GM23338 (cell line): ENCODE data around the gene LEO1. TPM values are rescaled to one million over a fixed set of nuclear protein-coding genes. Genes with fewer than 3 reads are reported as not detected.

Experiments
- ATAC-seq: fragments of 200-7000 bp; cut with Tn5 transposase; 3 replicates; pipeline ENCODE4 v1.9.1; 2020
- DNase-seq: peaks from one replicate; pipeline ENCODE4 v3.0.0-alpha.2; 2015; ENCODE audit warnings: low spot score
- H2AFZ ChIP-seq: fragments of 200-600 bp; sonication (generic); 2 replicates; pipeline ENCODE4 v1.8.0; 2016; ENCODE audit warnings: antibody characterized with exemption, mild to moderate bottlenecking, moderate library complexity
- H3F3A ChIP-seq: fragments of 200-600 bp; sonication (generic); replicated peaks from 2 replicates; pipeline ENCODE4 v1.8.0; 2017; ENCODE audit warnings: antibody characterized with exemption, mixed run types, low read depth
- H3K27ac ChIP-seq: fragments of 200-600 bp; sonication (generic); 2 replicates; pipeline ENCODE4 v1.6.1; 2016; ENCODE audit warnings: low read depth
- H3K27me3 ChIP-seq: fragments of 200-600 bp; sonication (generic); 2 replicates; pipeline ENCODE4 v1.8.0; 2016; ENCODE audit warnings: mild to moderate bottlenecking, mixed run types, moderate library complexity; ENCODE audit not compliant: insufficient read depth
- H3K36me3 ChIP-seq: fragments of 200-600 bp; sonication (generic); 2 replicates; pipeline ENCODE4 v1.8.0; 2016; ENCODE audit warnings: mild to moderate bottlenecking; ENCODE audit not compliant: insufficient read depth
- H3K4me1 ChIP-seq: fragments of 200-600 bp; sonication (generic); 2 replicates; pipeline ENCODE4 v1.8.0; 2016; ENCODE audit warnings: mild to moderate bottlenecking, moderate library complexity; ENCODE audit not compliant: insufficient read depth
- H3K4me2 ChIP-seq: fragments of 200-600 bp; sonication (generic); 2 replicates; pipeline ENCODE4 v1.7.1; 2017; ENCODE audit warnings: mixed run types
- H3K4me3 ChIP-seq: fragments of 200-600 bp; sonication (generic); 2 replicates; pipeline ENCODE4 v1.6.1; 2016; ENCODE audit warnings: mixed run types
- H3K79me2 ChIP-seq: fragments of 200-600 bp; sonication (generic); replicated peaks from 2 replicates; pipeline ENCODE4 v1.8.0; 2017; ENCODE audit warnings: mild to moderate bottlenecking; ENCODE audit not compliant: insufficient read depth
- H3K9me2 ChIP-seq: fragments of 200-600 bp; sonication (generic); 2 replicates; pipeline ENCODE4 v1.8.0; 2017; ENCODE audit not compliant: insufficient read depth
- H4K20me1 ChIP-seq: fragments of 200-600 bp; sonication (generic); replicated peaks from 2 replicates; pipeline ENCODE4 v1.8.0; 2017; ENCODE audit warnings: mild to moderate bottlenecking; ENCODE audit not compliant: insufficient read depth
- H3K27ac Mint-ChIP-seq: 2 replicates; pipeline ENCODE4 v1.8.0; 2020; ENCODE audit warnings: inconsistent platforms, mild to moderate bottlenecking, moderate library complexity, mixed read lengths
- H3K27me3 Mint-ChIP-seq: 3 replicates; pipeline ENCODE4 v1.8.0; 2022; ENCODE audit warnings: low read depth, mild to moderate bottlenecking, moderate library complexity, mixed read lengths, inconsistent platforms; ENCODE audit not compliant: insufficient read depth, poor library complexity
- H3K36me3 Mint-ChIP-seq: 3 replicates; pipeline ENCODE4 v1.8.0; 2021; ENCODE audit warnings: low read depth, mild to moderate bottlenecking, inconsistent platforms, moderate library complexity, mixed read lengths
- H3K4me1 Mint-ChIP-seq: 3 replicates; pipeline ENCODE4 v1.8.0; 2020; ENCODE audit warnings: mild to moderate bottlenecking, inconsistent platforms, mixed read lengths
- H3K4me3 Mint-ChIP-seq: 3 replicates; pipeline ENCODE4 v1.8.0; 2021; ENCODE audit warnings: moderate library complexity, mild to moderate bottlenecking, inconsistent platforms, mixed read lengths
- H3K9me3 Mint-ChIP-seq: 3 replicates; pipeline ENCODE4 v1.8.0; 2020; ENCODE audit warnings: moderate library complexity, mild to moderate bottlenecking, inconsistent platforms, mixed read lengths
- CREB1 ChIP-seq: fragments of 250-450 bp; sonication (Bioruptor Pico); IDR thresholded peaks from 2 replicates; pipeline ENCODE4 v1.5.0; 2020; ENCODE audit warnings: low read depth, mild to moderate bottlenecking, moderate library complexity
- CTCF ChIP-seq, 2 experiments: fragments of 200-600 bp in 1 of 2; sonication (generic) in 1 of 2; conservative IDR thresholded peaks; 2 replicates each; pipeline versions ENCODE4 v1.5.1 to v1.6.1; 2016 to 2017; ENCODE audit warnings: antibody characterized with exemption in 2 of 2, low read depth in 2 of 2, mild to moderate bottlenecking in 2 of 2, moderate library complexity in 1 of 2
- ETS1 ChIP-seq: IDR thresholded peaks from 2 replicates; pipeline ENCODE4 v1.6.1; 2016; ENCODE audit warnings: antibody characterized with exemption
- JUNB ChIP-seq: IDR thresholded peaks from one replicate; pipeline ENCODE4 v1.6.1; 2016; ENCODE audit warnings: antibody characterized with exemption; ENCODE audit not compliant: unreplicated experiment
- POLR2AphosphoS5 ChIP-seq: IDR thresholded peaks from 2 replicates; pipeline ENCODE4 v1.6.1; 2016; ENCODE audit warnings: antibody characterized with exemption, low read depth
- REST ChIP-seq: IDR thresholded peaks from one replicate; pipeline ENCODE4 v1.6.1; 2018; ENCODE audit warnings: antibody characterized with exemption; ENCODE audit not compliant: unreplicated experiment
- STAT1 ChIP-seq: IDR thresholded peaks from one replicate; pipeline ENCODE4 v1.6.1; 2016; ENCODE audit warnings: antibody characterized with exemption; ENCODE audit not compliant: unreplicated experiment
- ZNF114 ChIP-seq: fragments of 250-450 bp; sonication (Bioruptor Pico); IDR thresholded peaks from 2 replicates; pipeline ENCODE4 v1.5.0; 2020; ENCODE audit warnings: mild to moderate bottlenecking, moderate library complexity
- ZNF331 ChIP-seq: fragments of 250-450 bp; sonication (Bioruptor Pico); IDR thresholded peaks from 2 replicates; pipeline ENCODE4 v1.5.0; 2020; ENCODE audit warnings: low read depth, mild to moderate bottlenecking, moderate library complexity
- ZNF462 ChIP-seq: fragments of 250-450 bp; sonication (Bioruptor Pico); IDR thresholded peaks from 2 replicates; pipeline ENCODE4 v1.5.0; 2020; ENCODE audit warnings: mild to moderate bottlenecking, moderate library complexity
- polyA plus RNA-seq: library from polyadenylated mRNA; unstranded; fragments of >200 nt; fragmentation: Nextera tagmentation; extraction: Ambion mirVana; gene quantifications from 2 replicates; pipeline ENCODE4 v1.2.1, GENCODE V29; 2016
- total RNA-seq: library from RNA; depleted of rRNA; stranded (reverse); fragments of >200 nt; shearing (Covaris generic); gene quantifications from 2 replicates; pipeline ENCODE4 v1.2.3, GENCODE V29; 2014

The LEO1 gene
- total and polyA plus RNA-seq, 2 experiments from 2014 or later = 41.4 to 55.6 TPM

- no peaks in the 10 kb centered on the region for H3F3A ChIP-seq
- H3K36me3 ChIP-seq = peaks cover 7% of the 10 kb centered on the region; the same call in 1 of the 2 replicates
- H3K27ac ChIP-seq = no peak overlapping the region
- TF ChIP-seq JUNB = no peak
- TF ChIP-seq REST = no peak
- TF ChIP-seq CTCF (conservative IDR thresholded peaks at IDR 0.05; ENCODE audit: low read depth in 2 of 2) = no peak
- no peak for TF ChIP-seq ZNF462
- TF ChIP-seq STAT1 = no peak
- no peak for TF ChIP-seq ZNF331 (CRISPR knock-in tag)
- no peak for TF ChIP-seq POLR2AphosphoS5
- no peak for TF ChIP-seq CREB1 (CRISPR knock-in tag)
- TF ChIP-seq ETS1 = no peak
- no peak for TF ChIP-seq ZNF114 (CRISPR knock-in tag)
- peak overlapping the region; percentile 97; the same call in 1 of the 2 replicates for H3K4me3 ChIP-seq
- H3K36me3 Mint-ChIP-seq = peaks cover 26% of the 10 kb centered on the region
- H4K20me1 ChIP-seq = peaks cover 12% of the 10 kb centered on the region; the same call in 1 of the 2 replicates
- H3K4me3 Mint-ChIP-seq = peak overlapping the region; percentile 93
- ATAC-seq (no peak), DNase-seq (no peak)
- H3K9me3 Mint-ChIP-seq = peaks cover 8% of the 10 kb centered on the region; the same call in 2 of the 3 replicates
- peaks cover 9% of the 10 kb centered on the region for H3K27me3 Mint-ChIP-seq
- H3K27me3 ChIP-seq = no peaks in the 10 kb centered on the region
- H3K4me1 ChIP-seq = peaks cover 7% of the 10 kb centered on the region; the same call in 1 of the 2 replicates
- 0 out of 2 replicates have a peak overlapping the region, but pooled peaks have one; percentile 56 for H3K27ac Mint-ChIP-seq
- H3K79me2 ChIP-seq = peaks cover 73% of the 10 kb centered on the region
- H3K4me1 Mint-ChIP-seq = peaks cover 2% of the 10 kb centered on the region; the same call in 1 of the 3 replicates
- peak overlapping the region; percentile 93; the same call in 1 of the 2 replicates for H3K4me2 ChIP-seq
- no peaks in the 10 kb centered on the region for H3K9me2 ChIP-seq
- H2AFZ ChIP-seq = no peak overlapping the region
Measured at GRCh38 chr15:51969728-51970127, 1.9 kb downstream of the LEO1 start.
